Hepatocyte (in vitro differentiated cells): Measurements from ENCODE around the gene TACO1.

ENCODE experiments used
- CTCF ChIP-seq: fragments of 200-600 bp; sonication (generic); IDR thresholded peaks from 2 replicates; pipeline ENCODE4 v1.5.1; 2016; ENCODE audit warnings: antibody characterized with exemption, mild to moderate bottlenecking; ENCODE audit not compliant: poor library complexity
- EZH2 ChIP-seq: fragments of 200-600 bp; sonication (generic); IDR thresholded peaks from 2 replicates; pipeline ENCODE4 v1.6.1; 2016; ENCODE audit warnings: antibody characterized with exemption, mild to moderate bottlenecking, borderline replicate concordance

- TF ChIP-seq EZH2 (no peak), CTCF (peak; percentile 15)
These were observed 21.2 kb downstream of the TACO1 start, which contains the start of gene MAP3K3 for GRCh38 chr17:63621684-63622573.
